Calu3 (cell line): ENCODE results near the gene SLC8A2. TPM values are rescaled to one million over a fixed set of nuclear protein-coding genes. Genes with fewer than 3 reads are reported as not detected.

Experiments
- BruUV-seq: library from RNA; stranded (reverse); fragments of 400-500 nt; replicated peaks from 2 replicates; lab custom pipeline; 2021; lab: Mats Ljungman, UMichigan
- CTCF ChIA-PET: fragments of 300-600 bp; sonication (Branson Sonifier 250); formaldehyde crosslinking; loops from one replicate; lab custom pipeline; 2022; ENCODE audit warnings: antibody characterized with exemption; lab: Charles Lee
- DNase-seq: peaks from one replicate; pipeline ENCODE4 v3.0.0; 2022
- H3K27ac Mint-ChIP-seq: one replicate; pipeline ENCODE4 v1.8.0; 2022; ENCODE audit warnings: mixed read lengths; ENCODE audit not compliant: unreplicated experiment
- H3K27me3 Mint-ChIP-seq: one replicate; pipeline ENCODE4 v1.8.0; 2022; ENCODE audit warnings: mixed read lengths; ENCODE audit not compliant: unreplicated experiment
- H3K36me3 Mint-ChIP-seq: one replicate; pipeline ENCODE4 v1.8.0; 2022; ENCODE audit warnings: mild to moderate bottlenecking, moderate library complexity, mixed read lengths; ENCODE audit not compliant: insufficient read depth, unreplicated experiment
- H3K4me1 Mint-ChIP-seq: one replicate; pipeline ENCODE4 v1.8.0; 2022; ENCODE audit warnings: mild to moderate bottlenecking, low read depth, mixed read lengths; ENCODE audit not compliant: unreplicated experiment
- H3K4me3 Mint-ChIP-seq: one replicate; pipeline ENCODE4 v1.8.0; 2022; ENCODE audit warnings: mild to moderate bottlenecking, low read depth, moderate library complexity, mixed read lengths; ENCODE audit not compliant: unreplicated experiment
- H3K9me3 Mint-ChIP-seq: one replicate; pipeline ENCODE4 v1.8.0; 2022; ENCODE audit warnings: low read depth, mixed read lengths; ENCODE audit not compliant: unreplicated experiment
- intact Hi-C: fragments of 100-400 bp; cut with micrococcal nuclease; formaldehyde crosslinking; loops from one replicate; pipeline ENCODE4 v1.10.0; 2022; ENCODE audit not compliant: unreplicated experiment
- total RNA-seq: library from RNA; stranded (reverse); gene quantifications from 2 replicates; pipeline ENCODE4 v1.2.3, GENCODE V29; 2022
- TF ChIP-seq, protein P1 (sequence below): fragments of 200-600 bp; IDR thresholded peaks from one replicate; pipeline ENCODE4 v1.8.0; 2022; ENCODE audit warnings: antibody characterized with exemption; ENCODE audit not compliant: unreplicated experiment

The SLC8A2 gene
- total RNA-seq, 1 experiment from 2014 or later, result 0.33 TPM

DNA sequence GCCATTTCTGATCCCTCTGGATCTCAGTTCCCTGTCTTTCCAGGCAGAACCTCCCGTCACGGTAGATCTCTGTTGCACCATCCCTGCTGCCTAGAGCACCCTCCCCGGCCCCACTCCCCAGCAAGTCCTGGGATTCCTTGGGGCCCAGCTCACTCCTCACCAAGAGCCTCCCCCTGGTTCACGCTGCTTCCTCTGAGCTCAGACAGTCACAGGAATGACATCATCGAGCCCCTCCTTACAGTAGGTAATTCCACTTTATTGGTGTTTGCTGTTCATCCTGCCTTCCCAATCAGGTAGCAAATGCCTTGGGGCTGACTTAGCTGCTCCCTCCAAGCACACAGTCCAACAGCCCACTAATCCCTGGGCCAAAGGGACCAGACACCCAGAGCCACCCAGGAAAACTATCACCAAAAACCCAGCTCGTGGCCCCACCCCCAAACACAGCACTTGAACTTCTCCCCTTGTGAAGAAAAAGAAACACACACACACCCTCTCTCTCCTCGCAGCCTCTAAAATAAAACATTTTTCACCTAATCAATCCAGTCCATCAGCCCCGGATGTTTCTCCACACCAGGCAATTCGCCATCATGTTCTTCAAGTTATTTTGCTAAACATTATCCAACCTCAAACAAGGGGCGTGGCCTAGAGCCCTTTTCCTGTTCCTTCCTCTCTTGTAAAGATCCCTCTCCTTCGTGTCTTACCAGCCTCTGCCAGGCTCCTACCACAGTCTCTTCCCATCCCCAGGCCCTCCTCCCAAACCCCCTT is 40.7 kb upstream of the SLC8A2 start:
- TF ChIP-seq, protein P1, sequence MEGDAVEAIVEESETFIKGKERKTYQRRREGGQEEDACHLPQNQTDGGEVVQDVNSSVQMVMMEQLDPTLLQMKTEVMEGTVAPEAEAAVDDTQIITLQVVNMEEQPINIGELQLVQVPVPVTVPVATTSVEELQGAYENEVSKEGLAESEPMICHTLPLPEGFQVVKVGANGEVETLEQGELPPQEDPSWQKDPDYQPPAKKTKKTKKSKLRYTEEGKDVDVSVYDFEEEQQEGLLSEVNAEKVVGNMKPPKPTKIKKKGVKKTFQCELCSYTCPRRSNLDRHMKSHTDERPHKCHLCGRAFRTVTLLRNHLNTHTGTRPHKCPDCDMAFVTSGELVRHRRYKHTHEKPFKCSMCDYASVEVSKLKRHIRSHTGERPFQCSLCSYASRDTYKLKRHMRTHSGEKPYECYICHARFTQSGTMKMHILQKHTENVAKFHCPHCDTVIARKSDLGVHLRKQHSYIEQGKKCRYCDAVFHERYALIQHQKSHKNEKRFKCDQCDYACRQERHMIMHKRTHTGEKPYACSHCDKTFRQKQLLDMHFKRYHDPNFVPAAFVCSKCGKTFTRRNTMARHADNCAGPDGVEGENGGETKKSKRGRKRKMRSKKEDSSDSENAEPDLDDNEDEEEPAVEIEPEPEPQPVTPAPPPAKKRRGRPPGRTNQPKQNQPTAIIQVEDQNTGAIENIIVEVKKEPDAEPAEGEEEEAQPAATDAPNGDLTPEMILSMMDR, result no peak
- H3K4me3 Mint-ChIP-seq, result peak overlapping the region; percentile 98
- CTCF ChIA-PET, result interaction anchor here (0.9 kb wide), 1 partner anchor 10 kb away, joined by 4 read pairs; no protein-coding TSS in a partner anchor
- H3K36me3 Mint-ChIP-seq, result peaks cover 46% of the 10 kb centered on the region
- peak; percentile 78 for DNase-seq
- intact Hi-C loops, result loop anchor here (5.0 kb wide), 1 partner anchor 95 kb away; the partner anchor contains the start of gene BICRA
- TSS peak; percentile 9 for BruUV-seq
- peak overlapping the region; percentile 89 for H3K27ac Mint-ChIP-seq
- H3K4me1 Mint-ChIP-seq, result peaks cover 27% of the 10 kb centered on the region
- no peaks in the 10 kb centered on the region for H3K9me3 Mint-ChIP-seq
- no peaks in the 10 kb centered on the region for H3K27me3 Mint-ChIP-seq

DNA sequence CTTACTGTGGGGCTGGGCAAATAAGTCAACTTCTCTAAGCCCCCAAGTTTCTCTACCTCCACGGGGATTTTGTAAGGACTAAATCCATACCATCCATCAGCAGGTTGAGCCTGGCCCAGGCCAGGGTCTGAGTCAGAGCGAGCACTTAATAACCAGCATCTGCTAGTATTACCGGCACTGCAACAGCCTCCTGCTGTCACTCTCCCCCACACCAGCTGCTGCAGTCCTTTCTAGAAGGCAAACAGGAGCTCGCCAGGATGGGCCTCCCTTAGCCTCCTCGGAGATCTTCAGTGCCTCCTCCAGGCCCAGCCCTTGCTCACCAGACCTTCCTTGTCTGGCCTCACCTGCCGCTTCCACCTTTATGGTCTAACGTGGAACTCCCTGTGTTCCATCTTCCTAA is 40.0 kb upstream of the SLC8A2 start:
- Mint-ChIP-seq H3K9me3 (no peaks in the 10 kb centered on the region), H3K36me3 (peaks cover 49% of the 10 kb centered on the region), H3K4me1 (peaks cover 27% of the 10 kb centered on the region), H3K4me3 (peak overlapping the region; percentile 98), H3K27me3 (no peaks in the 10 kb centered on the region), H3K27ac (peak overlapping the region; percentile 89)
- CTCF ChIA-PET, result no interaction called here
- TF ChIP-seq, protein P1, result no peak
- no TSS peak for BruUV-seq
- intact Hi-C loops, result loop anchor here (5.0 kb wide), 1 partner anchor 96 kb away; the partner anchor contains the start of gene BICRA
- DNase-seq, result no peak

DNA sequence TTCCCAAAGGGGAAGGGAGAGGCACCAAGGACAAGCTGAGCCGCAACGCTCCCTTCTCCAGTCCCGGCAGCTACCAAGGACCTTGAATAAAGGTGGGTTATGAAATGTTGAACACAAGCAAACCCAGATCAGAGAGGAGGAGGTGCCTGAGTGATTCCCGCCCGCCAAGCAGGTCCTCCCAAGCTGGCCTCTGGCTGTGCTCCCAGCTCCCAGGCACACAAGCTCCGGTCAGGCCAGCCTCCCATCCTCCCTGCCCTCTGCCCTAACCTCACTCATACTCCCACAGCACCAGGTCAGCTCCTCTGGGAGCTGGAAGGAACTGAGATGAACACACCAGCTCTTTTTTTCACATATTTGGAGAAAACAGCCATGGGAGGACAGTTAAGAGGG is 39.4 kb upstream of the SLC8A2 start:
- Mint-ChIP-seq H3K27me3 (no peaks in the 10 kb centered on the region), H3K4me3 (no peak overlapping the region), H3K27ac (no peak overlapping the region), H3K4me1 (peaks cover 27% of the 10 kb centered on the region), H3K36me3 (peaks cover 49% of the 10 kb centered on the region), H3K9me3 (no peaks in the 10 kb centered on the region)
- CTCF ChIA-PET, result no interaction called here
- no TSS peak for BruUV-seq
- TF ChIP-seq, protein P1, result no peak
- intact Hi-C loops, result loop anchor here (5.0 kb wide), 1 partner anchor 96 kb away; the partner anchor contains the start of gene BICRA
- no peak for DNase-seq

DNA sequence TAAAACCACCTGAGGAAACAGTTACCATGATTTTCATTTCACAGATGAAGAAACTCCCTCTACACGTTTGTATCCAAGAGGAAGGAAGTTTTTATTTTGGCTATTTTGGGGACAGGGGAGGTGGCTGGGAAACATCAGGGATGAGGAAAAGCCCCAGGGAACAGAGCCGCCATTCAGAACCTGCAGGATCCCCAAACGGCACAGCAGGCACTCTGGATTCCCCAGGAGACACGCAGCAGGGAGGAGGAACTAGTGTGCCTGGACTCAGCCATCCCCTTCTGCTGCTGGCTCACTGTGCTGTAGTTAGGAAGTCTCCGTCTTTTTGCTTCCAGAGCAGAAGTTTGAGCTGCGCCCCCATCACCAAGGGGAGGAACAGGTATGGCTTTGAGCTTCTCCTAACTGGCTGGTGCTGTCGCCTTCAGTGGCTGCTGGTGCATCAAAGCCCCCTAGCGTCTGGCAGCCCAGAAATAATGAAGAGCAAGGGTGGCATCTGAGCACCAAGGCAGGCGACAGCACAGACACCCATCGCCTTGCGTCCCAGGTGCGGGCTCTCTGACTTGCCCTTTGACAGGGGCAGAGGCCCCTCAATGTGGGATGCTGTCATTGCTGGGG is 38.9 kb upstream of the SLC8A2 start:
- BruUV-seq, result no TSS peak
- Mint-ChIP-seq H3K27me3 (no peaks in the 10 kb centered on the region), H3K9me3 (no peaks in the 10 kb centered on the region), H3K36me3 (peaks cover 46% of the 10 kb centered on the region), H3K4me1 (peaks cover 27% of the 10 kb centered on the region), H3K27ac (no peak overlapping the region), H3K4me3 (no peak overlapping the region)
- intact Hi-C loops, result loop anchor here (5.0 kb wide), 1 partner anchor 97 kb away; the partner anchor contains the start of gene BICRA
- TF ChIP-seq, protein P1, result no peak
- no peak for DNase-seq
- CTCF ChIA-PET, result interaction anchor here (1.1 kb wide), 1 partner anchor 27 kb away, joined by 5 read pairs; the partner anchor contains the start of gene KPTN
